HepG2 (cell line): ENCODE data around the gene FAM161A. TPM values are rescaled to one million over a fixed set of nuclear protein-coding genes. Genes with fewer than 3 reads are reported as not detected.

Experiments
- FOXA1 ChIP-seq, 2 experiments: fragments of 450-650 bp in 1 of 2; sonication (generic) in 1 of 2; formaldehyde crosslinking in 1 of 2; IDR thresholded peaks; 2 replicates each; pipeline versions ENCODE4 v1.4.0 to v1.6.1; 2016 to 2020; ENCODE audit warnings: missing genetic modification reagents in 1 of 2
- GABPA ChIP-seq, 2 experiments: IDR thresholded peaks; 2 replicates each; pipeline ENCODE4 v1.6.1; 2011 to 2016; ENCODE audit warnings: low read depth in 2 of 2, low read length in 1 of 2, missing biosample characterization in 1 of 2, missing genetic modification characterization in 1 of 2
- NFRKB ChIP-seq: fragments of 450-650 bp; IDR thresholded peaks from 2 replicates; pipeline ENCODE4 v1.6.1; 2017
- SETDB1 ChIP-seq: sonication (generic); formaldehyde crosslinking; IDR thresholded peaks from 2 replicates; pipeline ENCODE4 v1.5.1; 2020; ENCODE audit warnings: missing genetic modification reagents, mild to moderate bottlenecking, borderline replicate concordance
- ZFP90 ChIP-seq: sonication (generic); formaldehyde crosslinking; IDR thresholded peaks from 2 replicates; pipeline ENCODE4 v1.8.0; 2022; ENCODE audit warnings: missing genetic modification reagents, mild to moderate bottlenecking, inconsistent platforms, borderline replicate concordance
- ZKSCAN1 ChIP-seq: fragments of 150-350 bp; IDR thresholded peaks from 2 replicates; pipeline ENCODE4 v1.6.1; 2014; ENCODE audit warnings: low read length
- ZNF354B ChIP-seq: sonication (generic); formaldehyde crosslinking; IDR thresholded peaks from 2 replicates; pipeline ENCODE4 v1.8.0; 2022; ENCODE audit warnings: mild to moderate bottlenecking, missing genetic modification reagents
- ZNF496 ChIP-seq: sonication (generic); formaldehyde crosslinking; IDR thresholded peaks from 2 replicates; pipeline ENCODE4 v1.8.1; 2023; ENCODE audit warnings: mild to moderate bottlenecking, moderate library complexity, missing genetic modification reagents; ENCODE audit not compliant: insufficient replicate concordance
- ZNF530 ChIP-seq: sonication (generic); formaldehyde crosslinking; IDR thresholded peaks from 2 replicates; pipeline ENCODE4 v1.5.0; 2020; ENCODE audit warnings: low read depth, mild to moderate bottlenecking, missing genetic modification reagents
- ZNF543 ChIP-seq: sonication (generic); formaldehyde crosslinking; IDR thresholded peaks from 2 replicates; pipeline ENCODE4 v1.4.0; 2020; ENCODE audit warnings: mild to moderate bottlenecking, missing genetic modification reagents
- ZNF766 ChIP-seq: sonication (generic); formaldehyde crosslinking; IDR thresholded peaks from 2 replicates; pipeline ENCODE4 v1.5.0; 2020; ENCODE audit warnings: missing genetic modification reagents, borderline replicate concordance
- ZNF772 ChIP-seq: sonication (generic); formaldehyde crosslinking; IDR thresholded peaks from 2 replicates; pipeline ENCODE4 v1.5.0; 2020; ENCODE audit warnings: mild to moderate bottlenecking, missing genetic modification reagents
- polyA plus RNA-seq, 8 experiments: library from polyadenylated mRNA; depleted of rRNA in 3 of 8; stranded (reverse) in 7 of 8; unstranded in 1 of 8; fragments of >200 nt; fragmentation: Illumina TruSeq in 4 of 8; extraction: Trizol in 4 of 8; gene quantifications; 2 replicates each; pipeline versions ENCODE4 v1.2.1 to v1.2.3, GENCODE V29; 2011 to 2016; ENCODE audit warnings: low read depth in 4 of 8, missing spikeins in 1 of 8, mixed read lengths in 1 of 8; ENCODE audit not compliant: insufficient read depth in 1 of 8
- total RNA-seq, 5 experiments: library from RNA; depleted of rRNA; stranded (reverse); fragments of >200 nt; fragmentation: Illumina TruSeq; extraction: Trizol; gene quantifications; 2 replicates each; pipeline ENCODE4 v1.2.3, GENCODE V29; 2016; ENCODE audit warnings: low read depth in 1 of 5
- TF ChIP-seq, protein P1 (sequence below): sonication (generic); formaldehyde crosslinking; IDR thresholded peaks from 2 replicates; pipeline ENCODE4 v1.4.0; 2020; ENCODE audit warnings: mild to moderate bottlenecking, missing genetic modification reagents
- TF ChIP-seq, protein P2 (sequence below): sonication (generic); formaldehyde crosslinking; IDR thresholded peaks from 2 replicates; pipeline ENCODE4 v1.4.0; 2020; ENCODE audit warnings: mild to moderate bottlenecking, low read depth, missing genetic modification reagents
- TF ChIP-seq, protein P3 (sequence below): sonication (generic); formaldehyde crosslinking; IDR thresholded peaks from 2 replicates; pipeline ENCODE4 v1.5.1; 2020; ENCODE audit warnings: missing genetic modification reagents, mild to moderate bottlenecking, borderline replicate concordance
- TF ChIP-seq, protein P4 (sequence below): sonication (generic); formaldehyde crosslinking; IDR thresholded peaks from 2 replicates; pipeline ENCODE4 v1.4.0; 2020; ENCODE audit warnings: missing genetic modification reagents
- TF ChIP-seq, protein P5 (sequence below): IDR thresholded peaks from 2 replicates; pipeline ENCODE4 v1.6.1; 2016; ENCODE audit warnings: missing genetic modification reagents, missing compliant biosample characterization

Gene FAM161A
- total and polyA plus RNA-seq, 2 of the 13 experiments (the other 11 are each of a cell fraction or from before 2014, with no cell fraction given): 2.7 to 3.4 TPM

DNA sequence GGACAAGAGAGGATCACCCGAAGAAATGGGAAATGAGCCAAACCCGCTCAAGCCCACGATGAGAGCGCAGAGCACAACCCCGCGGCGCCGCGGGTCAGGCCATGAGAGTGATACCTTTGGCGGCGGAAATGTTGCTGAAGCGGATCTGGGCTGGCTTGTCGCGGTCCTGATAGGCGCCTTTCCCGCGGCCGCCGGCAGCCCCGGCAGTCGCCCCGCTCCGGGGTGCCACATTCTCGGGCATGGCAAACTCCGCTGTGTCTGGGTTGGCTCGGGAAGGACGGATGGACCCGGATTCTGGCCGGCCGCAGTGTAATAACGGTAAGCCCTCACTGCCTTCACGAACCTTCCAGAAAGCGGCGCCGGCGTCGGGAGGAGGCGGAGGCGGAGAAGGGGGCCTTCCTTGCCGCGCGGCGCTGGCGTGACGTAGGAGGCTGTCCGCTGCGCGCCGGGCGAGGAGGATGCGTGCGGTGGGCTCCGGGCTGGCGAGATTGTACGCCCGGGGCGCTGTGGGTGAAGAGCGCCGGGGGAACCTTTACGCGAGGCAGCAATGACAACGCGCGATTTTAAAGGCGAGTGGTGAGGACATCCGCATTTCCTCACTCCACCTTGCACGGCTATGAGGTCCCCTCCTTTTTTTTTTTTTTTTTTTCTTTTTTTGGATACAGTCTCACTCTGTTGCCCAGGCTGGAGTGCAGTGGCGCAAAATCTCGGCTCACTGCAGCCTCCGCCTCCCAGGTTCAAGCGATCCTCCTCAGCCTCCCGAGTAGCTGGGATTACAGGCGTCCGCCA lies 34.6 kb upstream of the FAM161A start, which contains the start of gene CCT4 (continued):
- TF ChIP-seq, protein P1, sequence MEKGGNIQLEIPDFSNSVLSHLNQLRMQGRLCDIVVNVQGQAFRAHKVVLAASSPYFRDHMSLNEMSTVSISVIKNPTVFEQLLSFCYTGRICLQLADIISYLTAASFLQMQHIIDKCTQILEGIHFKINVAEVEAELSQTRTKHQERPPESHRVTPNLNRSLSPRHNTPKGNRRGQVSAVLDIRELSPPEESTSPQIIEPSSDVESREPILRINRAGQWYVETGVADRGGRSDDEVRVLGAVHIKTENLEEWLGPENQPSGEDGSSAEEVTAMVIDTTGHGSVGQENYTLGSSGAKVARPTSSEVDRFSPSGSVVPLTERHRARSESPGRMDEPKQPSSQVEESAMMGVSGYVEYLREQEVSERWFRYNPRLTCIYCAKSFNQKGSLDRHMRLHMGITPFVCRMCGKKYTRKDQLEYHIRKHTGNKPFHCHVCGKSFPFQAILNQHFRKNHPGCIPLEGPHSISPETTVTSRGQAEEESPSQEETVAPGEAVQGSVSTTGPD (CRISPR knock-in tag): no peak
- TF ChIP-seq, protein P2, sequence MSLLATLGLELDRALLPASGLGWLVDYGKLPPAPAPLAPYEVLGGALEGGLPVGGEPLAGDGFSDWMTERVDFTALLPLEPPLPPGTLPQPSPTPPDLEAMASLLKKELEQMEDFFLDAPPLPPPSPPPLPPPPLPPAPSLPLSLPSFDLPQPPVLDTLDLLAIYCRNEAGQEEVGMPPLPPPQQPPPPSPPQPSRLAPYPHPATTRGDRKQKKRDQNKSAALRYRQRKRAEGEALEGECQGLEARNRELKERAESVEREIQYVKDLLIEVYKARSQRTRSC (CRISPR knock-in tag): peak; percentile 86
- TF ChIP-seq FOXA1 (IDR thresholded peaks at IDR 0.05): no peak
- peak; percentile 48 for TF ChIP-seq FOXA1 (CRISPR knock-in tag; IDR thresholded peaks at IDR 0.05)
- TF ChIP-seq, protein P3, sequence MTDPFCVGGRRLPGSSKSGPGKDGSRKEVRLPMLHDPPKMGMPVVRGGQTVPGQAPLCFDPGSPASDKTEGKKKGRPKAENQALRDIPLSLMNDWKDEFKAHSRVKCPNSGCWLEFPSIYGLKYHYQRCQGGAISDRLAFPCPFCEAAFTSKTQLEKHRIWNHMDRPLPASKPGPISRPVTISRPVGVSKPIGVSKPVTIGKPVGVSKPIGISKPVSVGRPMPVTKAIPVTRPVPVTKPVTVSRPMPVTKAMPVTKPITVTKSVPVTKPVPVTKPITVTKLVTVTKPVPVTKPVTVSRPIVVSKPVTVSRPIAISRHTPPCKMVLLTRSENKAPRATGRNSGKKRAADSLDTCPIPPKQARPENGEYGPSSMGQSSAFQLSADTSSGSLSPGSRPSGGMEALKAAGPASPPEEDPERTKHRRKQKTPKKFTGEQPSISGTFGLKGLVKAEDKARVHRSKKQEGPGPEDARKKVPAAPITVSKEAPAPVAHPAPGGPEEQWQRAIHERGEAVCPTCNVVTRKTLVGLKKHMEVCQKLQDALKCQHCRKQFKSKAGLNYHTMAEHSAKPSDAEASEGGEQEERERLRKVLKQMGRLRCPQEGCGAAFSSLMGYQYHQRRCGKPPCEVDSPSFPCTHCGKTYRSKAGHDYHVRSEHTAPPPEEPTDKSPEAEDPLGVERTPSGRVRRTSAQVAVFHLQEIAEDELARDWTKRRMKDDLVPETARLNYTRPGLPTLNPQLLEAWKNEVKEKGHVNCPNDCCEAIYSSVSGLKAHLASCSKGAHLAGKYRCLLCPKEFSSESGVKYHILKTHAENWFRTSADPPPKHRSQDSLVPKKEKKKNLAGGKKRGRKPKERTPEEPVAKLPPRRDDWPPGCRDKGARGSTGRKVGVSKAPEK (CRISPR knock-in tag): peak; percentile 87; the same call in 1 of the 2 replicates
- no peak for TF ChIP-seq GABPA (IDR thresholded peaks at IDR 0.05; ENCODE audit: low read depth, low read length)
- peak; percentile 72 for TF ChIP-seq GABPA (CRISPR knock-in tag; IDR thresholded peaks at IDR 0.05; ENCODE audit: low read depth)
- peak; percentile 81; the same call in 1 of the 2 replicates for TF ChIP-seq ZNF766
- TF ChIP-seq, protein P4, sequence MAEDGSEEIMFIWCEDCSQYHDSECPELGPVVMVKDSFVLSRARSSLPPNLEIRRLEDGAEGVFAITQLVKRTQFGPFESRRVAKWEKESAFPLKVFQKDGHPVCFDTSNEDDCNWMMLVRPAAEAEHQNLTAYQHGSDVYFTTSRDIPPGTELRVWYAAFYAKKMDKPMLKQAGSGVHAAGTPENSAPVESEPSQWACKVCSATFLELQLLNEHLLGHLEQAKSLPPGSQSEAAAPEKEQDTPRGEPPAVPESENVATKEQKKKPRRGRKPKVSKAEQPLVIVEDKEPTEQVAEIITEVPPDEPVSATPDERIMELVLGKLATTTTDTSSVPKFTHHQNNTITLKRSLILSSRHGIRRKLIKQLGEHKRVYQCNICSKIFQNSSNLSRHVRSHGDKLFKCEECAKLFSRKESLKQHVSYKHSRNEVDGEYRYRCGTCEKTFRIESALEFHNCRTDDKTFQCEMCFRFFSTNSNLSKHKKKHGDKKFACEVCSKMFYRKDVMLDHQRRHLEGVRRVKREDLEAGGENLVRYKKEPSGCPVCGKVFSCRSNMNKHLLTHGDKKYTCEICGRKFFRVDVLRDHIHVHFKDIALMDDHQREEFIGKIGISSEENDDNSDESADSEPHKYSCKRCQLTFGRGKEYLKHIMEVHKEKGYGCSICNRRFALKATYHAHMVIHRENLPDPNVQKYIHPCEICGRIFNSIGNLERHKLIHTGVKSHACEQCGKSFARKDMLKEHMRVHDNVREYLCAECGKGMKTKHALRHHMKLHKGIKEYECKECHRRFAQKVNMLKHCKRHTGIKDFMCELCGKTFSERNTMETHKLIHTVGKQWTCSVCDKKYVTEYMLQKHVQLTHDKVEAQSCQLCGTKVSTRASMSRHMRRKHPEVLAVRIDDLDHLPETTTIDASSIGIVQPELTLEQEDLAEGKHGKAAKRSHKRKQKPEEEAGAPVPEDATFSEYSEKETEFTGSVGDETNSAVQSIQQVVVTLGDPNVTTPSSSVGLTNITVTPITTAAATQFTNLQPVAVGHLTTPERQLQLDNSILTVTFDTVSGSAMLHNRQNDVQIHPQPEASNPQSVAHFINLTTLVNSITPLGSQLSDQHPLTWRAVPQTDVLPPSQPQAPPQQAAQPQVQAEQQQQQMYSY: no peak; the same call in 1 of the 2 replicates
- no peak for TF ChIP-seq ZNF496
- peak; percentile 97 for TF ChIP-seq ZFP90 (CRISPR knock-in tag)
- TF ChIP-seq ZNF530 (CRISPR knock-in tag): no peak
- no peak; the same call in none of the 2 replicates for TF ChIP-seq ZNF543
- TF ChIP-seq ZNF772 (CRISPR knock-in tag): peak; percentile 99
- TF ChIP-seq ZNF354B (CRISPR knock-in tag): no peak; the same call in 1 of the 2 replicates
- TF ChIP-seq, protein P5, sequence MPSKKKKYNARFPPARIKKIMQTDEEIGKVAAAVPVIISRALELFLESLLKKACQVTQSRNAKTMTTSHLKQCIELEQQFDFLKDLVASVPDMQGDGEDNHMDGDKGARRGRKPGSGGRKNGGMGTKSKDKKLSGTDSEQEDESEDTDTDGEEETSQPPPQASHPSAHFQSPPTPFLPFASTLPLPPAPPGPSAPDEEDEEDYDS (CRISPR knock-in tag): peak; percentile 85
- TF ChIP-seq NFRKB: peak; percentile 58; the same call in 1 of the 2 replicates
- peak; percentile 73; the same call in 1 of the 2 replicates for TF ChIP-seq ZKSCAN1
- TF ChIP-seq SETDB1 (CRISPR knock-in tag): no peak
